Parathyroid adenoma (tissue), 2 donors: Measurements from ENCODE around the gene AUH.

Experiments used
- H2AFZ ChIP-seq: fragments of 300-600 bp; sonication (generic); one replicate; pipeline ENCODE4 v1.7.0; 2017; ENCODE audit warnings: antibody characterized with exemption, mild to moderate bottlenecking
- H3K27ac ChIP-seq: fragments of 300-600 bp; sonication (generic); one replicate; pipeline ENCODE4 v1.7.0; 2017
- H3K27me3 ChIP-seq: fragments of 300-600 bp; sonication (generic); one replicate; pipeline ENCODE4 v1.7.0; 2017; ENCODE audit warnings: low read length; ENCODE audit not compliant: control insufficient read depth, insufficient read depth
- H3K36me3 ChIP-seq: fragments of 300-600 bp; sonication (generic); one replicate; pipeline ENCODE4 v1.7.0; 2017; ENCODE audit warnings: low read length; ENCODE audit not compliant: control insufficient read depth, insufficient read depth
- H3K4me1 ChIP-seq: fragments of 300-600 bp; sonication (generic); one replicate; pipeline ENCODE4 v1.7.0; 2017; ENCODE audit warnings: control low read depth
- H3K4me2 ChIP-seq: fragments of 300-600 bp; sonication (generic); one replicate; pipeline ENCODE4 v1.7.0; 2017; ENCODE audit warnings: low read length
- H3K4me3 ChIP-seq: fragments of 300-600 bp; sonication (generic); one replicate; pipeline ENCODE4 v1.7.0; 2017; ENCODE audit warnings: low read depth, low read length
- H3K79me2 ChIP-seq: fragments of 300-600 bp; sonication (generic); one replicate; pipeline ENCODE4 v1.7.0; 2017; ENCODE audit warnings: control low read depth
- H3K9ac ChIP-seq: fragments of 300-600 bp; sonication (generic); one replicate; pipeline ENCODE4 v1.7.0; 2017; ENCODE audit warnings: mild to moderate bottlenecking
- H3K9me3 ChIP-seq: fragments of 300-600 bp; sonication (generic); one replicate; pipeline ENCODE4 v1.7.0; 2017; ENCODE audit warnings: low read length; ENCODE audit not compliant: control insufficient read depth
- TF ChIP-seq, protein P1 (sequence below): fragments of 300-600 bp; sonication (generic); IDR thresholded peaks from one replicate; pipeline ENCODE4 v1.7.0; 2017; ENCODE audit warnings: antibody characterized with exemption, mild to moderate bottlenecking
- donor health status: primary hyperparathyroidism.

AUH gene

DNA sequence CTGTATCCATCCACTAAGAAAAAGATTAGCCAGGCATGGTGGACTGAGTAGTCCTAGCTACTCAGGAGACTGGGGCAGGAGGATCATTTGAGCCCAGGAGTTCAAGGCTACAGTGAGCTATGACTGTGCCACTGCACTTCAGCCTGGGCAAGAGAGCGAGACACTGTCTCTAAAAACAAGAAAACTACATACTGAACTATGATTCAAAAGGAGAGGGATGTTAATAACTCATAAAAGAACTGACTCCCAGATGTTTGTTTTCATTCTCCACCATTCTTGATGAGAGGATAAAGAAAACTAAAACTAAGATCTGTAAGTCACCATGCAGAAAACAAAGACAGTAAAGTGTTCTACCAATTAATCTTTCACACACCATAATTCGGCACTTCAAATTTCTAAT, 53.5 kb downstream of the AUH start:
- no peaks in the 10 kb centered on the region for H3K4me1 ChIP-seq
- no peaks in the 10 kb centered on the region for H3K27me3 ChIP-seq
- no peak overlapping the region for H3K4me3 ChIP-seq
- H3K9me3 ChIP-seq: no peaks in the 10 kb centered on the region
- no peak overlapping the region for H2AFZ ChIP-seq
- no peak overlapping the region for H3K27ac ChIP-seq
- no peak overlapping the region for H3K4me2 ChIP-seq
- TF ChIP-seq, protein P1, sequence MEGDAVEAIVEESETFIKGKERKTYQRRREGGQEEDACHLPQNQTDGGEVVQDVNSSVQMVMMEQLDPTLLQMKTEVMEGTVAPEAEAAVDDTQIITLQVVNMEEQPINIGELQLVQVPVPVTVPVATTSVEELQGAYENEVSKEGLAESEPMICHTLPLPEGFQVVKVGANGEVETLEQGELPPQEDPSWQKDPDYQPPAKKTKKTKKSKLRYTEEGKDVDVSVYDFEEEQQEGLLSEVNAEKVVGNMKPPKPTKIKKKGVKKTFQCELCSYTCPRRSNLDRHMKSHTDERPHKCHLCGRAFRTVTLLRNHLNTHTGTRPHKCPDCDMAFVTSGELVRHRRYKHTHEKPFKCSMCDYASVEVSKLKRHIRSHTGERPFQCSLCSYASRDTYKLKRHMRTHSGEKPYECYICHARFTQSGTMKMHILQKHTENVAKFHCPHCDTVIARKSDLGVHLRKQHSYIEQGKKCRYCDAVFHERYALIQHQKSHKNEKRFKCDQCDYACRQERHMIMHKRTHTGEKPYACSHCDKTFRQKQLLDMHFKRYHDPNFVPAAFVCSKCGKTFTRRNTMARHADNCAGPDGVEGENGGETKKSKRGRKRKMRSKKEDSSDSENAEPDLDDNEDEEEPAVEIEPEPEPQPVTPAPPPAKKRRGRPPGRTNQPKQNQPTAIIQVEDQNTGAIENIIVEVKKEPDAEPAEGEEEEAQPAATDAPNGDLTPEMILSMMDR: no peak
- no peak overlapping the region for H3K9ac ChIP-seq
- H3K79me2 ChIP-seq: no peaks in the 10 kb centered on the region
- no peaks in the 10 kb centered on the region for H3K36me3 ChIP-seq

DNA sequence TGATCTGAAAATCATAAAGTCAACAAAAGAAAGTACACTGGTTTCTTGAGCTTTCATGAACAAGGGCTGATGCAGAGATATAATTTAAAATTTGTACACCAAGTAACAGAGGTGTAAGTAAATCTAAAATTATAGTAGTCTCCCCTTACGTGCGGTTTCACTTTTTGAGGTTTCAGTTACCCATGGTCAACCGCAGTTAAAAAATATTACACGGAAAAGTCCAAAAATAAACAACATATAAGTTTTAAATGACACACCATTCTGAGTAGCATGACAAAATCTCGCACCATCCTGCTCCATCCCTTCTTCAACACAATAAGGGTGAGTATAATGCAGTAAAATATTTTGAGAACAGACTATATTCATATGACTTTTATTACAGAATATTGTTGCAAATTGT, 54.4 kb downstream of the AUH start:
- Histone ChIP-seq H3K4me1 (no peaks in the 10 kb centered on the region), H3K9me3 (no peaks in the 10 kb centered on the region)

DNA sequence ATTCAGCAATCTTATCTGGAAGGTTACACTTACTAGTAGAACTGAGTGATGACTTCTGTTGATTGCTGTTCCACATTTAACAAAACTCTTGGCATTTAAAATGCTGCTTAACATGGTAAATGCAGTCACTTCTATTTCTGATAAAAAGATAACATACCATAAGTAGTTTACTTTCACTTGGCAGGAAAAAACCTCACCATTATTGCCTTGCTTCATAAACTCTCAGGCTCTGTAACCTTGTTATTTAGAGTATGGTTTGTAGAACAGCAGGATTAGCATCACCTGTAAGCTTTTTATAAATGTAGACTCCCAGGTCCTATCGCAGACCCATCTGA, 55.5 kb downstream of the AUH start:
- Histone ChIP-seq H3K36me3 (no peaks in the 10 kb centered on the region), H2AFZ (no peak overlapping the region), H3K4me3 (no peak overlapping the region), H3K9me3 (no peaks in the 10 kb centered on the region), H3K9ac (no peak overlapping the region), H3K27ac (no peak overlapping the region), H3K4me1 (no peaks in the 10 kb centered on the region), H3K4me2 (no peak overlapping the region), H3K79me2 (no peaks in the 10 kb centered on the region), H3K27me3 (no peaks in the 10 kb centered on the region)
- TF ChIP-seq, protein P1: no peak

More for the DNA sequence above, 54.4 kb downstream of the AUH start:
- H3K79me2 ChIP-seq: no peaks in the 10 kb centered on the region
- no peak overlapping the region for H3K4me2 ChIP-seq
- no peak overlapping the region for H2AFZ ChIP-seq
- no peaks in the 10 kb centered on the region for H3K36me3 ChIP-seq
- H3K9ac ChIP-seq: no peak overlapping the region
- TF ChIP-seq, protein P1: no peak
- no peak overlapping the region for H3K4me3 ChIP-seq
- H3K27ac ChIP-seq: no peak overlapping the region
- no peaks in the 10 kb centered on the region for H3K27me3 ChIP-seq

DNA sequence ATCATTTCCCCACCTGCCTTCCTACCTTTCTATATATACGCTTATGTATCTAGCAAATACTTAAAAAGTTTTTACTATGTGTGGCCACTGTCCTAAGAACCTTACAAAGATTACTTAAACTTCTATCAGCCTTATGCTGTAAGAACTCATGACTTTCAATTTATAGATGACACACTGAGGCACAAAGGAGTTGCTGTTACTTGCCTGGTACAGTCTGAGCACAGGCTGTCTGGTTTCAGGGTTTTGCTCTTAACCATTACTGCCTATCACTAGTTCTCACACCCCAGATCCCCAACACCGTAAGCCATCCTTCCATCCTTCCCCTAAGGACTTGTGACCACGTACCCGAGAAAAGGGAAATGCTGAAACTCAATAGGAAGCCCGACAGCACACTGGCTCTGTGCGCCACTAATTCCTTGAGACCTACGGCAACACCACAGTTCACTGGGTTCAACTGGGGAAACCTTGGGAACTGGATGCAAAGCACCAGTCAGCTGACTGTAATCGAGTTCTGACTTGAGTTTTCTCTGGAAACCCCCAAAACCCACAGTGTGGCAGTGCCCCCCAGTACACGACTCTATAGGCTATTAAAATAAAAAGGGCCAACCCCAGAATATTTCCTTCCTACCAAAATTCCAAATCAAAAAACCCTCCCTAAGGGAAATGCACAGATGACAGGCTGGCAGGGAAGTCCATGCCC, 56.0 kb downstream of the AUH start:
- Histone ChIP-seq H2AFZ (no peak overlapping the region), H3K4me3 (no peak overlapping the region), H3K4me2 (no peak overlapping the region), H3K36me3 (no peaks in the 10 kb centered on the region), H3K27ac (no peak overlapping the region), H3K9me3 (no peaks in the 10 kb centered on the region), H3K79me2 (no peaks in the 10 kb centered on the region), H3K27me3 (no peaks in the 10 kb centered on the region), H3K4me1 (no peaks in the 10 kb centered on the region), H3K9ac (no peak overlapping the region)
- TF ChIP-seq, protein P1: no peak

DNA sequence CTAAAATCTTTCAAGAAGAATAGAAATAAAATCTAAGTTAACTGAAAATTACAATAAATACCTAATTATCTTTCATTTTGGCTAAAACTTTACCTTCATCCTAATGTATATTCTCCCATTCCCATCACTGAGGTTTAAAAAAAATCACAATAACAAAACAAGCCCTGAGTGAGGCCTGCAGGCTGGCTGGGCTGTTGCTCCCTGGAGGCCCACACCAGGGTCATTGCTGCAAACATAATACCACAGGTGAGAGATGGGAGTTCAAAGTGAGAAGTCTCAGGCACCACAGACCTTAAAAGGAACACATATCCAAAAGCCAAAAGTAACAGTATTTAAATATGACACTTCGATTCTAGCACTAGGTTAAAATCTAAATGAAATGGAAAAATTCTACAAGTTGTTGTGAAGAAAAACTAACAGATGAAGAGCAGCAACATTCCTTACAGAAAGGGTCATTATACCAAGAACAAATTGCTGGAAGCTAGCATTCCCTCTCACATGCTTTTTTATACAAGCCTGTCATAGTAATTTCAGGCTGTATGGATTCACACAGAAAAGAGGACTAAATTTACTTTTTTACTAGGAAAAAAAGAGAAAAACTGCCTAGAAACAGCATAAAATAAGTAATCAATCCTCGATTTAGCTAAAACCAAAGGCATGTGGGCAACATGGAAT, 57.8 kb downstream of the AUH start:
- TF ChIP-seq, protein P1: no peak
- Histone ChIP-seq H3K9me3 (no peaks in the 10 kb centered on the region), H3K4me1 (no peaks in the 10 kb centered on the region), H3K36me3 (no peaks in the 10 kb centered on the region), H3K27ac (no peak overlapping the region), H3K27me3 (no peaks in the 10 kb centered on the region), H3K4me3 (no peak overlapping the region), H3K9ac (no peak overlapping the region), H3K4me2 (no peak overlapping the region), H2AFZ (no peak overlapping the region), H3K79me2 (no peaks in the 10 kb centered on the region)
